Naive B cell (primary cell): Measurements from ENCODE around the gene LGALS3BP. TPM values are rescaled to one million over a fixed set of nuclear protein-coding genes. Genes with fewer than 3 reads are reported as not detected.
A peak's percentile ranks its signal among the peaks of the same experiment; 100 is the strongest.
"Not testable (repeated sequence)": the region's sequence is repeated elsewhere in the genome, so short reads cannot be mapped to it uniquely, and the experiment has no call there.

Experiments
- ATAC-seq, 2 donors: fragments of 150-1000 bp; cut with Tn5 transposase; 2 replicates each; pipeline ENCODE4 v1.10.0; 2021; ENCODE audit warnings: low read depth in 2 of 2, mild to moderate bottlenecking in 2 of 2, moderate library complexity in 2 of 2
- DNase-seq: peaks from one replicate; pipeline ENCODE4 v3.0.0; 2022
- H3K27ac Mint-ChIP-seq, 6 donors: one replicate each; pipeline ENCODE4 v1.8.0; 2020 to 2022; ENCODE audit warnings: mild to moderate bottlenecking in 6 of 6, mixed read lengths in 6 of 6, moderate library complexity in 5 of 6, inconsistent platforms in 2 of 6
- H3K27me3 Mint-ChIP-seq, 3 donors: one replicate each; pipeline ENCODE4 v1.8.0; 2021 to 2022; ENCODE audit warnings: mixed read lengths in 3 of 3, mild to moderate bottlenecking in 1 of 3
- H3K36me3 Mint-ChIP-seq, 2 donors: one replicate each; pipeline ENCODE4 v1.8.0; 2020 to 2022; ENCODE audit warnings: mixed read lengths in 2 of 2, inconsistent platforms in 1 of 2, mild to moderate bottlenecking in 1 of 2
- H3K4me1 Mint-ChIP-seq, 3 donors: one replicate each; pipeline ENCODE4 v1.8.0; 2020 to 2022; ENCODE audit warnings: mixed read lengths in 3 of 3, inconsistent platforms in 1 of 3, mild to moderate bottlenecking in 1 of 3, moderate library complexity in 1 of 3
- H3K4me3 Mint-ChIP-seq, 8 donors: one replicate each; pipeline ENCODE4 v1.8.0; 2020 to 2022; ENCODE audit warnings: mild to moderate bottlenecking in 8 of 8, mixed read lengths in 8 of 8, moderate library complexity in 8 of 8, inconsistent platforms in 2 of 8
- H3K9me3 Mint-ChIP-seq, 7 donors: one replicate each; pipeline ENCODE4 v1.8.0; 2020 to 2022; ENCODE audit warnings: mixed read lengths in 7 of 7, mild to moderate bottlenecking in 5 of 7, inconsistent platforms in 2 of 7, moderate library complexity in 1 of 7
- polyA plus RNA-seq, 6 donors: library from polyadenylated mRNA; unstranded; fragments of 300-500 nt; fragmentation: Illumina TruSeq; gene quantifications; one replicate each; pipeline ENCODE4 v1.2.3, GENCODE V29; 2021; ENCODE audit warnings: low read depth in 6 of 6

Gene LGALS3BP
- polyA plus RNA-seq, 6 donors from 2014 or later: 1.2 to 17.1 (median 3.7) TPM

DNA sequence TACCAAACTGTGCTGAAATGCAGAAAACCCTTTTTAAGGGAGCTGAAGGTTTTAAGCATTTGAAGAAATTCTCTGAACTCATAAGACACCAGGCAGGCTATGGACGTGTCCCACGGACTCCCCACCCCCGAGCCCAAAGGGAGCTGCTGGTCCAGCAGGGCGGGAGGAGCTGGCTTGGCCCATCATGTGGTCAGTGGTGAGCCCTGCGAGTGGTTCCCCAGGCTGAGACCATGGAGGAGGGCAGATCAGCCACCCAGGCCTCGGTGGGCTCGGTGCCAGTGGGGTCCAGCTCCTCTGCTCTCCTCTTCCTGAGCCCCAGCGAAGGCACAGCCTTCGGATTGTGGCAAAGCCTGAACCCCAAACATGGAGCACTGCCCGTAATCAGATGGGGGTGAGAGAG, 27.0 kb downstream of the LGALS3BP start:
- peaks cover 0 to 6% (median 0%) of the 10 kb centered on the region in 3 donors for H3K27me3 Mint-ChIP-seq
- H3K4me3 Mint-ChIP-seq: no peak overlapping the region

DNA sequence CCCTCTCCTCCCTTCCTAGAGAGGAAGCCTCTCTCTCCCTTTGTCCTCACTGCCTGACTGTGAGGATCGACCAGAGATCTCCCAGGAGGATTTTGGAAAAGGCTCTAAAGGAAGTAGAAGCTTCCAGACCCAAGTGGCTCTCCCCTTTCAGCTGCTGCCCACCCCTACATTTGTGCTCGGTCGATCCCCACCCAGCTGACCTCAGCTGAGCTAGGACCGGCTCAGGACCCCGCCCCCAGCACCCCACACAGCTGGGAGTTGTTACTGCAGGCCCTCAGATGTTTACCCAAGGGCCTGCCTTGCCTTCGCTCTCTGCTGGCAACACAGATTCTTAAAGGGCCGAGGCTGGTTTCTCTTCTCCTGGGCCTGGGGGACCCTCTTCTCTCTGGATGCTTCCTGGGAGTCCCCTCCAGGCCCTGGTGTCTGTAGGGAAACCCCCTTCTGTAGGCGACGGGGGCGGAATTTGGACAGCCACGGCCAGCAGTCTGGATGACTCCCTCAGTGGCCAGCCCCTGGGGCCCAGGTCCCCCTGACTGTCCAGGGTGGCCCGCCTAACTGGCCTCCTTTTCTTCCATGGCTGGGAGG, 27.7 kb downstream of the LGALS3BP start:
- DNase-seq (no peak), ATAC-seq (no peak)
- Mint-ChIP-seq H3K36me3 (peaks cover 0 to 14% of the 10 kb centered on the region in 2 donors), H3K9me3 (peaks cover 0 to 21% (median 17%) of the 10 kb centered on the region in 7 donors), H3K27ac (no peak overlapping the region), H3K4me3 (no peak overlapping the region), H3K4me1 (no peaks in the 10 kb centered on the region), H3K27me3 (peaks cover 0 to 6% (median 0%) of the 10 kb centered on the region in 3 donors)

More for the DNA sequence above, 27.0 kb downstream of the LGALS3BP start:
- ATAC-seq (no peak), DNase-seq (no peak)
- H3K9me3 Mint-ChIP-seq: peaks cover 0 to 21% (median 17%) of the 10 kb centered on the region in 7 donors
- H3K36me3 Mint-ChIP-seq: peaks cover 0 to 14% of the 10 kb centered on the region in 2 donors
- H3K4me1 Mint-ChIP-seq: no peaks in the 10 kb centered on the region
- no peak overlapping the region for H3K27ac Mint-ChIP-seq

DNA sequence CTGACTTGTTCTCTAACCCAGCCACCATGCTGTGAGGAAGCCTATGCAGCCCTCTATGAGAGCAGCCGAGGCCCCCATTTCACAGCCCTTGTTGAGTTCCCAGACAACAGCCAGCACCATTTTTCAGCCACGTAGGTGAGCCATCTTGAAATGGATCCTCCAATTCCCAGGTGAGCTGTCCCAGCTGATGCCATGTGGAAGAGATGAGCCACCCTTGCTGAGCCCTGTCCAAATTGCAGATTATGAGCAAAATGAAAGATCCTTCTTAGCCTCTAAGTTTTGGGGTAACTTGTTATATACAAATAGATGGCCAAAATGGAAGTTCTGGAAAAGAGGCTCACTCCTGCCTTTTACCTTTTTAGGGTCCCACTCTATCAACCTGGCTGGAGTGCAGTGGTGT, 28.9 kb downstream of the LGALS3BP start:
- no peak overlapping the region for H3K27ac Mint-ChIP-seq
- peaks cover 9 to 11% (median 11%) of the 10 kb centered on the region in 3 donors for H3K4me1 Mint-ChIP-seq
- H3K36me3 Mint-ChIP-seq: peaks cover 0 to 14% of the 10 kb centered on the region in 2 donors
- ATAC-seq: no peak
- H3K27me3 Mint-ChIP-seq: peaks cover 0 to 8% (median 6%) of the 10 kb centered on the region in 3 donors
- peaks cover 0 to 21% (median 17%) of the 10 kb centered on the region in 7 donors for H3K9me3 Mint-ChIP-seq
- peak overlapping the region in 1 of 8 donors; percentile 5 for H3K4me3 Mint-ChIP-seq
- no peak for DNase-seq

DNA sequence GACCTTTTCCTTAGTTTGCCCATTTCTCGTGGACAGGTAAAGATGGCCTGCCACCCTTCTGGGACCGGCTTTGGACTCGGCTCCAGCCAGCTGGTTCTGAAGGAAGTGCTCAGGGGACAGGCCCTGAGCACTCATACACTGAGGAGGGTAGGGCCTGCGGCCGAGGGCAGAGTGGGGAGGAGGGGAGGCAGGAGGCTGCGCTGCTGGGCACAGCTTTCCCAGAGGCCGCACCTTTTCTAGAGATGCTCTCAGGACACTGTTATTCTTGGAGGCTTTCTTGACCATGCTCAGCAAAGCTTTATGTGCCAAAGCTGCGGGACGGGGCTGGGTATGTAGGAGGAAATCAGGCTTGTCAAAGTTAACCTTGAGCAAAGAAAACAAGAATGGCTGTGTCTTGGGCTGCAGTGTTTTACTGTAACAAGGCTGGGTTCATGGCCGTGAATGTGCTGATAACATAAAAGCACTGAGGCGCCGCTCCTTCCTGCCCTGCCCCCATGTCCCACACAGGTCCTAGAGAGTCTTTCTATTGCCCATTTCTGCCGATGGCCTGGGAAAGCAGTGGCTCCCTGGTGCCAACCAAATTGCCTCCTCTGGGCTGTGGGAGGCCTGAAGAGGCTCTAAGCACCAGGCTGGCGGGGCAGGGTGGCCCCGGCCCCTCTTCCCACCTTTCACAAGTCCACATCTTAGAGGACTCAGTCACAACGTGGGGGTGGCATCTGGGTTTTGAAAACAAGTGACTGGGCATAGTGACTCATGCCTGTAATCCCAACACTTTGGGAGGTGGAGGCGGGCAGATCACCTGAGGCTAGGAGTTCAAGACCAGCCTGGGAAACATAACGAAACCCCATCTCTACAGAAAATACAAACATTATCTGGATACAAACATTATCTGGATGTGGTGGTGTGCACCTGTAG, 32.2 kb downstream of the LGALS3BP start:
- Mint-ChIP-seq H3K36me3 (peaks cover 0 to 14% of the 10 kb centered on the region in 2 donors), H3K4me3 (peak overlapping the region in 1 of 8 donors; percentile 15), H3K4me1 (peaks cover 13 to 17% (median 14%) of the 10 kb centered on the region in 3 donors), H3K27me3 (peaks cover 6 to 9% (median 8%) of the 10 kb centered on the region in 3 donors), H3K27ac (no peak overlapping the region), H3K9me3 (peaks cover 0 to 21% (median 17%) of the 10 kb centered on the region in 7 donors)
- ATAC-seq: no peak
- DNase-seq: no peak

DNA sequence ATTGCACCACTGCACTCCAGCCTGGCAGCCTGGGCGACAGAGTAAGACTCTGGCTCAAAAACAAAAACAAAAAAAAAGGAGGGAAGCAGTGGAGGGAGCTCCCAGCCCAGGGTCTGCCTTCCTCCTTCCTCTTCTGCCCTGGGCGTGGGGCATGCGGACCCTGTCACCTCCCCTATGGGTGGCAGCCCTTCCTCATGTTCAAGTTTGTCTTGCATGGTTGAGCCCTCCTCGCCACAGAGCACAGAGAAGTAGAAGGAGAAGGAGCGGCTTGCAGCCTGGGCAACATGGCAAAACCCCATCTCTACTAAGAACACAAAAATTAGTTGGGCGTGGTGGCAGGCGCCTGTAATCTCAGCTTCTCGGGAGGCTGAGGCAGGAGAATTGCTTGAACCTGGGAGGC, 33.1 kb downstream of the LGALS3BP start:
- peaks cover 0 to 21% (median 15%) of the 10 kb centered on the region in 7 donors for H3K9me3 Mint-ChIP-seq
- peaks cover 13 to 17% (median 14%) of the 10 kb centered on the region in 3 donors for H3K4me1 Mint-ChIP-seq
- DNase-seq (peak; percentile 26), ATAC-seq (peak; percentile 79 to 81)
- peak overlapping the region in 4 of 8 donors; percentile 1 to 77 (median 31) for H3K4me3 Mint-ChIP-seq
- peaks cover 0 to 14% of the 10 kb centered on the region in 2 donors for H3K36me3 Mint-ChIP-seq
- peaks cover 5 to 9% (median 8%) of the 10 kb centered on the region in 3 donors for H3K27me3 Mint-ChIP-seq
- peak overlapping the region in 3 of 6 donors; percentile 16 to 52 (median 16) for H3K27ac Mint-ChIP-seq

DNA sequence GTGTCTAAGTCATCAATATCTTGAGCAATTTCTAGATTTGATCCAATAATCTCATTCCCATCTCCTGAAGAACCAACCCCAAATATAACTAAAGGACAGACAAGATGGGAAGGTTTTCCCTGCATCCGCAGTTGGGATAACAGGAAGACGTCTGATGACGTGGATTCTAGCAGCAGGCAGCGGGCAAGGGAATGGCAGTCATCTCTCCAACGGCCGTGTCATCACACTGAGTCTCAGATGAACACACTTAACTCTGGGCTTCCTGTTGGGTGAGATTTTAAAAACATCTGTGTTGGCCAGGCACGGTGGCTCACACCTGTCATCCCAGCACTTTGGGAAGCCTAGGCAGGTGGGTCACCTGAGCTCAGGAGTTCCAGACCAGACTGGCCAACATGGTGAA, 33.6 kb downstream of the LGALS3BP start:
- no peak for ATAC-seq
- Mint-ChIP-seq H3K4me3 (peak overlapping the region in 3 of 8 donors; percentile 11 to 77 (median 32)), H3K27ac (peak overlapping the region in 2 of 6 donors; percentile 26 to 52), H3K27me3 (peaks cover under 1 to 9% (median 8%) of the 10 kb centered on the region in 3 donors), H3K9me3 (peaks cover 0 to 17% (median 14%) of the 10 kb centered on the region in 7 donors), H3K36me3 (peaks cover 0 to 11% of the 10 kb centered on the region in 2 donors), H3K4me1 (peaks cover 13 to 17% (median 14%) of the 10 kb centered on the region in 3 donors)
- DNase-seq: no peak

DNA sequence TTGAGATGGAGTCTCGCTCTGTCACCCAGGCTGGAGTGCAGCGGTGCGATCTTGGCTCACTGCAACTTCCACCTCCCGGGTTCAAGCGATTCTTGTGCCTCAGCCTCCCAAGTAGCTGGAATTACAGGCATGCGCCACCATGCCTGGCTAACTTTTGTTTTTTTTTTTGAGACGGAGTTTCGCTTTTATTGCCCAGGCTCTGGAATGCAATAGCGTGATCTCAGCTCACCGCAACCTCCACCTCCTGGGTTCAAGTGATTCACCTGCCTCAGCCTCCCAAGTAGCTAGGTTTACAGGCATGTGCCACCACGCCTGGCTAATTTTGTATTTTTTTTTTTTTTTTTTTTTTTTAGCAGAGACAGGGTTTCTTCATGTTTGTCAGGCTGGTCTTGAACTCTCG, 34.3 kb downstream of the LGALS3BP start:
- H3K4me3 Mint-ChIP-seq, H3K36me3 Mint-ChIP-seq, ATAC-seq, H3K27me3 Mint-ChIP-seq, DNase-seq, H3K27ac Mint-ChIP-seq: not testable (repeated sequence)
- Mint-ChIP-seq H3K9me3 (peaks cover 0 to 10% (median 7%) of the 10 kb centered on the region in 7 donors), H3K4me1 (peaks cover 13 to 17% (median 14%) of the 10 kb centered on the region in 3 donors)

DNA sequence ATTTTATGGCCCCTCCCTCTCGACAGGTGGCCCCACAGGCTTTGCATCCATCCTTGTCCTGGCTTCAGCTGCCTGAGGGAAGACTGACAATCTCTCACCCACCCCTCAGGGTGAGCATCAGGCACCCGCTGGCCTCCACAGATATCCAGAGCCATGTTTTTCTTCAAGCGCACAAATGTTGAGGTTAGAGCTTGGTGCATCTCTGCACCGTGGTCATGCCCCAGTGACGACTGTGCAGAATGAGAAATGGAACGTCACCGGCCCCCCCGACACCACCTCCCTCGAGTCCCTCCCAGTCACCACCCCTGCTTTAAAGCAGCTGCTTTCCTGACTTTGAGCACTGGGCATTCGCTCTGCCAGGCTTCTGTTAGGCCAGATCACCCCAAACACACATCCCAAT, 34.8 kb downstream of the LGALS3BP start:
- DNase-seq: no peak
- ATAC-seq: peak; percentile 58 to 60
- peaks cover 0 to 9% (median 8%) of the 10 kb centered on the region in 3 donors for H3K27me3 Mint-ChIP-seq
- H3K27ac Mint-ChIP-seq: no peak overlapping the region
- H3K4me3 Mint-ChIP-seq: peak overlapping the region in 2 of 8 donors; percentile 6 to 31
- peaks cover 13 to 17% (median 14%) of the 10 kb centered on the region in 3 donors for H3K4me1 Mint-ChIP-seq
- peaks cover 0 to 6% (median 5%) of the 10 kb centered on the region in 7 donors for H3K9me3 Mint-ChIP-seq
- no peaks in the 10 kb centered on the region for H3K36me3 Mint-ChIP-seq

DNA sequence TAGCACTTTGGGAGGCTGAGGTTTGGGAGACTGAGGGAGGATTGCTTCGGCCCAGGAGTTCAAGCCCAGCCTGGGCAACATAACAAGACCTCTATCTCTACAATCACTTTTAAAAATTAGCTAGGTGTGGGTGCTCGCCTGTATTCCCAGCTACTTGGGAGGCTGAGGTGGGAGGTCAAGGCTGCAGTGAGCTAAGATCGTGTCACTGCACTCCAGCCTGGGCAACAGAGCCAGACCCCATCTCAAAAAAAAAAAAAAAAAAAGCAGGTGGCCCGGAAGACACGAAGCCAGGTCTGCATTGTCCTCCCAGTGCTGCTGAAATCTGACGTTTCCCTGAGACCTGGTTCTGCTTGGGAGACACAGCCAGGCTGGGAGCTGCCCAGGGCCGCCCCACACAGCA, 35.7 kb downstream of the LGALS3BP start:
- ATAC-seq: no peak
- no peaks in the 10 kb centered on the region for H3K36me3 Mint-ChIP-seq
- no peak for DNase-seq
- H3K4me1 Mint-ChIP-seq: peaks cover 13 to 17% (median 14%) of the 10 kb centered on the region in 3 donors
- H3K27ac Mint-ChIP-seq: no peak overlapping the region
- H3K9me3 Mint-ChIP-seq: no peaks in the 10 kb centered on the region
- peaks cover 0 to 9% (median 8%) of the 10 kb centered on the region in 3 donors for H3K27me3 Mint-ChIP-seq
- H3K4me3 Mint-ChIP-seq: no peak overlapping the region

DNA sequence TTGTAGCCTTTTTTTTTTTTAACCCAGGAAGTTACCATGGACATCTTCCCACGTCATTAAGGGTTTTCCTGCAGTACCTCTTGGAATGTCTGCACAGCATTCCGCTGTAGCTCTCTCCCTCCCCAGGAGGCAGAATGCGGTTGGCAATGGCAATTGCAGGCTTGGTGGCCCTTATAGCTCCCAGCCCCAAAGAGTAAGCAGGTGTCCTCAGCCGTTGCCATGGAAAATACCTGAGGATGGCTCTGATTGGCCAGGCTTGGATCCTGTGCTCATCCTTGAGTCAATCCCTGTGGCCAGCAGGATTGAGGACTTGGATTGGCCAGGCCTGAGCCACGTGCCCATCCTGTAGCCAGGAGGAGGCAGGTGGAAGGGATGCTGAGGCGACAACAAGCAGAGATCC, 39.0 kb downstream of the LGALS3BP start:
- H3K36me3 Mint-ChIP-seq: no peaks in the 10 kb centered on the region
- H3K9me3 Mint-ChIP-seq: no peaks in the 10 kb centered on the region
- no peak overlapping the region for H3K4me3 Mint-ChIP-seq
- peaks cover under 1 to 12% (median 3%) of the 10 kb centered on the region in 3 donors for H3K27me3 Mint-ChIP-seq
- DNase-seq (no peak), ATAC-seq (no peak)
- no peak overlapping the region for H3K27ac Mint-ChIP-seq
- H3K4me1 Mint-ChIP-seq: peaks cover 2 to 6% (median 4%) of the 10 kb centered on the region in 3 donors

DNA sequence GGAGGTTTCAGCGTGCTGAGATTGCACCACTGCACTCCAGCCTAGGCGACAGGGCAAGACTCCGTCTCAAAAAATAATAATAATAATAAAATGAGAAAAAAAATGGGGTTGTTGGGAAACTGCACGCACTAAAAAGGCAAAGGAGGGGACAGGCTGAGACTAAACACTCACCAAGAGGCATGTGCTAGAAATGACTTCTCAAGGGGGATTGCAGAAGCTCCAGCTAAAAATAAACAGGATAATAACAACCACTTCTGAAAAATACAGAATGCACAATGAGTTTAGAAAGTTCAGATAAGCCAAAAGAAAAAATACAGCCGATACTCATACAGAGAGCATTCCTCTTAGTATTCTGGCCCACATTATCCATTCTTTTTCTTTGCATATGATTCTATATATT, 39.5 kb downstream of the LGALS3BP start:
- ATAC-seq: no peak
- Mint-ChIP-seq H3K27me3 (peaks cover 4 to 16% (median 7%) of the 10 kb centered on the region in 3 donors), H3K9me3 (no peaks in the 10 kb centered on the region), H3K4me1 (peaks cover under 1 to 5% (median 3%) of the 10 kb centered on the region in 3 donors), H3K36me3 (no peaks in the 10 kb centered on the region), H3K27ac (no peak overlapping the region), H3K4me3 (no peak overlapping the region)
- no peak for DNase-seq

DNA sequence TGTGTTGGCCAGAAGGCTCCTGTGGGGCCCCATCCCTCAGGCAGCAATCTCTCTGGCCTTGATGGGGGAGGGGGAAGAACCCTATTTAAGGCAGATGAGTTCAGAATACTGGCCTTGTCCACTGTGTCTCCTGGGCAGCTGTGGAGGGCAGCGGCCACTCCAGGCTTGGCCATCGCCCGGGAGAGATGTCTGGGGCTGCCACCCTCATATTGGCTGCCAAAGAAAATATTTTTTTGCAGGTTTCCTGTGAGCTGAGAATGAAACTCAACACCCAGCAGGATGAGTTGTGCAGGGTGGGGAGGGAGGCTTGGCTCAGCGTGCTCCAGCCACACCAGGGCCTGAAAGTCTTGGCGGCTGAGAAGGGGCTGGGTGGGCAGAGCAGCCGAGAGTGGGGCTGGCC, 40.1 kb downstream of the LGALS3BP start:
- Mint-ChIP-seq H3K9me3 (no peaks in the 10 kb centered on the region), H3K4me3 (no peak overlapping the region), H3K27ac (no peak overlapping the region), H3K27me3 (peaks cover 4 to 22% (median 12%) of the 10 kb centered on the region in 3 donors), H3K36me3 (no peaks in the 10 kb centered on the region), H3K4me1 (no peaks in the 10 kb centered on the region)
- DNase-seq (no peak), ATAC-seq (no peak)

DNA sequence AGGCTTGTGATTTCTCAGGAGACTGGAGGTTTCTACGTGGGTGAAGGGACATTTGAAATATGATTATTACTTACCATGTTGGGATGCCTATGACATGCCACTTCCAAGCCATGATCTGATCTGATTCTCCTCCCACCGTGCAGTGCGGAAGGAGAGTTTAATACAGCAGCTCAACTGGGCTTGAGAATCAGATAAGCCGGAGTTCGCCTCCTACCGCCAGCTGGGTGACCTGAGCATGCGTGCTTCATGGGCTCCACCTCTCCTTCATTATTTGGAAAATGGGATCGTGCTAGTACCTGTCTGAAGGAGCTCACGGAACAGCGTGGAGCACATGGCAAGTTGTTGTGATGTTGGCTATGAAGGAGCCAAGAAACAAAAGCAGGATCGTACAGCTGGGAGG, 42.2 kb downstream of the LGALS3BP start:
- peaks cover 0 to 4% (median 0%) of the 10 kb centered on the region in 3 donors for H3K4me1 Mint-ChIP-seq
- no peak overlapping the region for H3K27ac Mint-ChIP-seq
- ATAC-seq: no peak
- no peak overlapping the region for H3K4me3 Mint-ChIP-seq
- H3K9me3 Mint-ChIP-seq: no peaks in the 10 kb centered on the region
- no peak for DNase-seq
- no peaks in the 10 kb centered on the region for H3K36me3 Mint-ChIP-seq
- H3K27me3 Mint-ChIP-seq: peaks cover 4 to 19% (median 18%) of the 10 kb centered on the region in 3 donors
